Measurements from ENCODE around the gene SPPL3. TPM values are rescaled to one million over a fixed set of nuclear protein-coding genes. Genes with fewer than 3 reads are reported as not detected.

The SPPL3 gene
- total and polyA plus RNA-seq, 2 experiments from 2014 or later, result 10.9 to 27.8 TPM

- H3K4me3 ChIP-seq, result no peak overlapping the region
- H3K36me3 Mint-ChIP-seq (ENCODE audit: low read depth), result no peaks in the 10 kb centered on the region
- H3K27me3 Mint-ChIP-seq (ENCODE audit: insufficient read depth, low read depth, poor library complexity), result no peaks in the 10 kb centered on the region
- peaks cover 51% of the 10 kb centered on the region for H3K79me2 ChIP-seq (replicated peaks; ENCODE audit: insufficient read depth)
- TF ChIP-seq STAT1 (IDR thresholded peaks at IDR 0.05; ENCODE audit: unreplicated experiment), result no peak
- TF ChIP-seq ZNF114 (CRISPR knock-in tag; IDR thresholded peaks at IDR 0.05), result no peak
- TF ChIP-seq REST (IDR thresholded peaks at IDR 0.05; ENCODE audit: unreplicated experiment), result no peak
- no peak for TF ChIP-seq ZNF462 (CRISPR knock-in tag; IDR thresholded peaks at IDR 0.05)
- no peak for TF ChIP-seq JUNB (IDR thresholded peaks at IDR 0.05; ENCODE audit: unreplicated experiment)
- TF ChIP-seq ETS1 (IDR thresholded peaks at IDR 0.05), result no peak
- TF ChIP-seq NANOG (IDR thresholded peaks at IDR 0.05; ENCODE audit: borderline replicate concordance), result no peak
- no peak for TF ChIP-seq CREB1 (CRISPR knock-in tag; IDR thresholded peaks at IDR 0.05; ENCODE audit: low read depth)
- no peak for TF ChIP-seq EZH2phosphoT487 (IDR thresholded peaks at IDR 0.05; ENCODE audit: unreplicated experiment)
- TF ChIP-seq POLR2AphosphoS5 (IDR thresholded peaks at IDR 0.05; ENCODE audit: low read depth), result no peak
- no peak for TF ChIP-seq ZNF331 (CRISPR knock-in tag; IDR thresholded peaks at IDR 0.05; ENCODE audit: low read depth)
- no peak for TF ChIP-seq EZH2 (IDR thresholded peaks at IDR 0.05; ENCODE audit: low read depth, unreplicated experiment)
- no peak for TF ChIP-seq CTCF (conservative IDR thresholded peaks at IDR 0.05; ENCODE audit: low read depth in 2 of 2)
- no peaks in the 10 kb centered on the region for H3F3A ChIP-seq (replicated peaks; ENCODE audit: low read depth)
- no peak for DNase-seq (ENCODE audit: low spot score)
- H3K9me3 Mint-ChIP-seq, result no peaks in the 10 kb centered on the region
- no peaks in the 10 kb centered on the region for H3K36me3 ChIP-seq (ENCODE audit: insufficient read depth)
- H3K4me2 ChIP-seq, result no peak overlapping the region
- no peaks in the 10 kb centered on the region for H3K9me2 ChIP-seq (ENCODE audit: insufficient read depth)
- peaks cover 6% of the 10 kb centered on the region; the same call in 1 of the 2 replicates for H3K4me1 ChIP-seq (ENCODE audit: insufficient read depth)
- peaks cover 3% of the 10 kb centered on the region; the same call in 1 of the 2 replicates for H4K20me1 ChIP-seq (replicated peaks; ENCODE audit: insufficient read depth)
- no peak for ATAC-seq
- H2AFZ ChIP-seq, result no peak overlapping the region
- H3K27ac ChIP-seq (ENCODE audit: low read depth), result no peak overlapping the region
- H3K4me3 Mint-ChIP-seq, result no peak overlapping the region
- H3K27me3 ChIP-seq (ENCODE audit: insufficient read depth), result no peaks in the 10 kb centered on the region
- H3K4me1 Mint-ChIP-seq, result peaks cover 19% of the 10 kb centered on the region
- H3K27ac Mint-ChIP-seq, result no peak overlapping the region
These were observed 86.4 kb downstream of the SPPL3 start for GRCh38 chr12:120817559-120818330.

All from GM23338 (cell line).